Measurements from ENCODE around the gene PTPRE.

- no peak for TF ChIP-seq ZNF274 (IDR thresholded peaks at IDR 0.05; ENCODE audit: low read depth, low read length)
- no peak for TF ChIP-seq SUZ12 (IDR thresholded peaks at IDR 0.05; ENCODE audit: extremely low read depth, insufficient read depth, insufficient read length)
These were observed 92.6 kb downstream of the PTPRE start for GRCh38 chr10:127999297-128000129.
